ENCODE measurements around the gene TNK2. TPM values are rescaled to one million over a fixed set of nuclear protein-coding genes. Genes with fewer than 3 reads are reported as not detected.
"Not testable (repeated sequence)": the region's sequence is repeated elsewhere in the genome, so short reads cannot be mapped to it uniquely, and the experiment has no call there.

TNK2 gene
- total RNA-seq, 2 experiments from 2014 or later: 150 to 177 TPM

GRCh38 chr3:195911946-195912270 is 3.6 kb upstream of the TNK2 start:
- H3K9me3 Mint-ChIP-seq (ENCODE audit: low read depth): no peaks in the 10 kb centered on the region
- peaks cover 4% of the 10 kb centered on the region for H3K27me3 Mint-ChIP-seq
- no peak overlapping the region for H3K27ac Mint-ChIP-seq
- H3K36me3 Mint-ChIP-seq: peaks cover 2% of the 10 kb centered on the region
- no peak for ATAC-seq
- DNase-seq: no peak
- H3K4me1 Mint-ChIP-seq: peaks cover 17% of the 10 kb centered on the region
- H3K4me3 Mint-ChIP-seq: no peak overlapping the region
- CTCF ChIA-PET: interaction anchor here (1.3 to 7.6 kb wide), 6 partner anchors 9 to 61 kb away, joined by 3 to 129 read pairs (median 38); no protein-coding TSS in a partner anchor

DNA sequence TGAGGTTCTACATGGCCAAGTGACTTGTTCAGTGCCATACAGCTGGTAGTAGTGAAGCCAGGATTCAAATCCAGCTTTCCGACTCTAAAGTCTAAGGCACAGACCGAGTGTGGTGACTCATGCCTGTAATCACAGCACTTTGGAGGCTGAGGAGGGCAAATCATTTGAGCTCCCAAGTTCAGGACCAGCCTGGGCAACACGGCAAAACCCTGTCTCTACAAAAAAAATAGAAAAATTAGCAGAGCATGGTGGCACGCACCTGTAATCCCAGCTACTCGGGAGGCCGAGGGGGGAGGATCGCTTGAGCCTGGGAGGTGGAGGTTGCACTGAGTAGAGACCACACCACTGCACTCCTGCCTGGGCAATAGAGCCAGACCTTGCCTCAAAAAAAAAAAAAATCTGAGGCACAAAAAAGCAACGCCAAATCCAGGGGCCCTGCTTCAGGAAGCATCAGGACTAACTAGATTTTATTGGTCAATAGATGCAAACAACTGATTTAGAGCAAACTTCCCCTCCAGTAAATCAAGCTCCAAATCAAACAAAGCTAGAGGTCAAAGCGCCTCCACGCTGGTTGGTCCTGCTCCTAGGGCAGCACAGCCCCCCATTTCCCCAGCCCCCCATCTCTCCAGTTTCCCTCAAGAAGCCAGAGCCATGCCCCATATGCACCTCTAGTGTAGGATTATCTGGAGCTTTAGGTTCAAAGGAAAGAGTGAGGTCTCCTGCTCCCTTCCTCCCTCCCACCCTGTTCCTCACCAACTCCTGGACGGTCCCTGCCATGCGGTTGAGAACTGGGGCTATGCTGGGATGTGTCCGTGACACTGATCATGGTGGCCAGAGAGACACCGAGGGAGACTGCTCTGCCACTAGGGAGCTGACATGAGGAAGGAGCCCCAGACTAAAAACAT is 2.9 kb upstream of the TNK2 start:
- DNase-seq (no peak), ATAC-seq (no peak)
- CTCF ChIA-PET: interaction anchor here (0.6 to 7.6 kb wide), 8 partner anchors 9 to 210 kb away, joined by 3 to 129 read pairs (median 5); no protein-coding TSS in a partner anchor
- no peak overlapping the region for H3K4me3 Mint-ChIP-seq
- no peaks in the 10 kb centered on the region for H3K9me3 Mint-ChIP-seq (ENCODE audit: low read depth)
- H3K36me3 Mint-ChIP-seq: peaks cover 7% of the 10 kb centered on the region
- peaks cover 3% of the 10 kb centered on the region for H3K27me3 Mint-ChIP-seq
- H3K27ac Mint-ChIP-seq: no peak overlapping the region
- H3K4me1 Mint-ChIP-seq: peaks cover 20% of the 10 kb centered on the region

DNA sequence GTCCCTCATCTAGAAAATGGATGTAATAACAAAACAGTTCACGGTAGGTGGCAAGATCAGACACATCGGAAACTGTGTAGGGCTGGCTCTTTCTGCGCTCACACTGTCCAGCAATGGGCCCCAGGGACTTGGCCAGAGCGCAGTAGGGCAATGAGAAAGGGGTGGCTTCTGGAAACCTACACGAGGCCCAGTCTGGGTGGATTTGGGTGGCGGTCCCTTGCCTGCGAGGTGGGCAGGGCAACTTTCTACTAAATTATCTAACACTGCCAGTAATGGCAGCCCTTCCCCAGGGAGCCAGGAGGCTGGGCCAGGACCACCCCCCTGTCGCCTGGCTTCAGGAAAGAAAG is 2.1 kb upstream of the TNK2 start:
- ATAC-seq (no peak), DNase-seq (no peak)
- H3K9me3 Mint-ChIP-seq (ENCODE audit: low read depth): no peaks in the 10 kb centered on the region
- peaks cover 13% of the 10 kb centered on the region for H3K36me3 Mint-ChIP-seq
- H3K27ac Mint-ChIP-seq: peak overlapping the region; percentile 74
- CTCF ChIA-PET: interaction anchor here (0.6 to 7.6 kb wide), 8 partner anchors 9 to 210 kb away, joined by 3 to 131 read pairs (median 6); no protein-coding TSS in a partner anchor
- peak overlapping the region; percentile 11 for H3K4me3 Mint-ChIP-seq
- peaks cover 28% of the 10 kb centered on the region for H3K4me1 Mint-ChIP-seq
- no peaks in the 10 kb centered on the region for H3K27me3 Mint-ChIP-seq

DNA sequence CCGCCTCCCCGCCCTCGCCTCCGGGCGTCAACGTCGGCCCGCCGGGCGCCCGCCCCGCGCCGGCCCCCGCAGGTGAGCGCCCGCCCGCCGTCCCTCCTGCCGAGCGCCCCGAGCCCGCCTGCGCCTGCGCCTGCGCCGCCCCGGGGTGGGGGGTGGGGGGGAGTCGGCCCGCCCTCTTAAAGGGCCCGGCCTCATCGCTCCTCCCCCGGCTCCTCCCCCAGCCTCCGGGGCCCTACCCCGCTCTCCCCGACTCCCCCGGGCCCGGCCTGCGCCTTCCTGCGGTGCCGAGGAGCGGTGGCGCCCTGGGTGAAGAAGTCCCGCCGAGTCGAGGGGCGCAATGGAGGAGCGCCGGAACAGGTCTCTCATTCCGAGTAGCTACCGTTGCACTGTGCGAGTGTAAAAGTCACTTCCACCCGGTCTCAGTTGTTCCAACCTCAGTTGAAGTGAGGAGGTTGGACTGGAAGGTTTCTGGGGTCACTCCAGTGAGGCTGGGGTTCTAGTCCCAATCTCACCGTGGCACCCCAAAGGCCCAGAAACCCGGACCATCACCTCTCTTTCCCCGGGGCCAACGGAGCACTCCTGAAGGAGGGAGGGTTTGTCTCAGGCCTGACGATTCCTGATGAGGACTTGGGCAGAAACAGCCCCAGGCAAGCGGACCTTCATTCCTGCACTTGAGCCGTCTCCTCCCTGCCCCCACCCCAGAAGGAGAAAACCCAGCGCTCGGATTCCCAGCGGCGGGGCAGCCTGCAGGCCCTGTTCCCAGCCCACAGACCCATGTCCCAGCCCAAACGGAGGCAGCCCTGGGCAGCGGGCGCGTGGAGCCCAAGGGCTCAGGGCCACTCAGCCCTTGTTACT is 1.5 kb upstream of the TNK2 start:
- H3K4me3 Mint-ChIP-seq: peak overlapping the region; percentile 64
- ATAC-seq (peak; percentile 69), DNase-seq (peak; percentile 91)
- peak overlapping the region; percentile 74 for H3K27ac Mint-ChIP-seq
- no peaks in the 10 kb centered on the region for H3K9me3 Mint-ChIP-seq (ENCODE audit: low read depth)
- H3K27me3 Mint-ChIP-seq: no peaks in the 10 kb centered on the region
- peaks cover 31% of the 10 kb centered on the region for H3K4me1 Mint-ChIP-seq
- CTCF ChIA-PET: interaction anchor here (1.0 to 6.0 kb wide), 3 partner anchors 14 to 50 kb away, joined by 3 to 131 read pairs (median 5); no protein-coding TSS in a partner anchor
- H3K36me3 Mint-ChIP-seq: peaks cover 18% of the 10 kb centered on the region

- H3K9me3 Mint-ChIP-seq (ENCODE audit: low read depth): no peaks in the 10 kb centered on the region
- H3K4me3 Mint-ChIP-seq: peak overlapping the region; percentile 96
- peak; percentile 55 for DNase-seq
- ATAC-seq: peak; percentile 37
- CTCF ChIA-PET: interaction anchor here (0.6 to 6.0 kb wide), 6 partner anchors 10 to 59 kb away, joined by 3 to 131 read pairs (median 5); no protein-coding TSS in a partner anchor
- peak overlapping the region; percentile 100 for H3K27ac Mint-ChIP-seq
- H3K27me3 Mint-ChIP-seq: no peaks in the 10 kb centered on the region
- H3K36me3 Mint-ChIP-seq: peaks cover 23% of the 10 kb centered on the region
- H3K4me1 Mint-ChIP-seq: peaks cover 34% of the 10 kb centered on the region
Measured at GRCh38 chr3:195908694-195909581, 587 bp upstream of the TNK2 start.

- Mint-ChIP-seq H3K27me3 (no peaks in the 10 kb centered on the region), H3K9me3 (ENCODE audit: low read depth) (no peaks in the 10 kb centered on the region), H3K36me3 (peaks cover 28% of the 10 kb centered on the region), H3K4me3 (peak overlapping the region; percentile 96), H3K4me1 (peaks cover 48% of the 10 kb centered on the region), H3K27ac (peak overlapping the region; percentile 100)
- CTCF ChIA-PET: interaction anchor here (1.1 to 6.0 kb wide), 5 partner anchors 12 to 58 kb away, joined by 6 to 131 read pairs (median 9); no protein-coding TSS in a partner anchor
- ATAC-seq (peak; percentile 18), DNase-seq (peak; percentile 84)
Measured at GRCh38 chr3:195907684-195907933, 742 bp downstream of the TNK2 start.

DNA sequence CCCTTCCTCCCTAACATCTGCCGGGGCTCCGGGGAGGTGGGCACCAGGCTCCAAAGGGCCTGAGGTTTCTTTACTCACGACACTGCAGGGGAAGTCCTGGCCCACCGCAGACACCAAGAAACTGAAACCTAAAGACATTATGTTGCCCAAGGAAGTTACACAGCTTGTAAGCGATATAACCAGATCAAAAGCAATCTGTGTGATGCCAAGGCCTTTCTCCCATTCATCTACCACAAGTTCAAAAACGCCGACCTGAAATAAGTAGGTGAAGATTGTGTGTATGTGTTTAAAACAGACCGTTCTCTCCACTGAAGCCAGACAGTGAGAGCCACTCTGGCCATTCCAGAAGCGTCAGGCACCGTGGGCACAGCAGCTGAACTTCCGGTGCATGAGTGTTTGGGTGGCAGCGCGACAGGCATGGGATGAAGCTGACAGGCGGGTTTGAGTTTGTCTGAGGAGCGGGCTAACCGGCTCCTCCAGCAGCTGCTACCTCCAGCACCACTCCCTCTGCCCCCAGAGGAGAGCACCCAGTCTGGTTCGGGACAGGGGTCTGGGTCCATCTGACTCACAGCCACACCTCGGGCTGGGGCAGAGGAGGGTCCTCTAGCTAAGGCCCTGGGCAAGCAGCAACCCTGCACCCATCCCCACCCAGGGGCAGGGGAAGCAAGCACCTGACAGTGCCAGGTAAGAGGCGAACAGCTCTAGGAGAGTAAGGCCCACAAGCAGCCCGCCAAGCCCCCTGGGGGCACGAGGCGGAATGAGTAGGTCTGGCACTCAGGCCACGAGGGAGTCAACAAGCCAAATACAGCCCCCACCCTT is 1.3 kb downstream of the TNK2 start:
- peaks cover 28% of the 10 kb centered on the region for H3K36me3 Mint-ChIP-seq
- CTCF ChIA-PET: interaction anchor here (1.0 to 6.0 kb wide), 6 partner anchors 8 to 57 kb away, joined by 4 to 131 read pairs (median 8); no protein-coding TSS in a partner anchor
- H3K27me3 Mint-ChIP-seq: no peaks in the 10 kb centered on the region
- peak; percentile 87 for DNase-seq
- no peaks in the 10 kb centered on the region for H3K9me3 Mint-ChIP-seq (ENCODE audit: low read depth)
- peak overlapping the region; percentile 100 for H3K27ac Mint-ChIP-seq
- H3K4me3 Mint-ChIP-seq: peak overlapping the region; percentile 96
- ATAC-seq: peak; percentile 25
- peaks cover 51% of the 10 kb centered on the region for H3K4me1 Mint-ChIP-seq

GRCh38 chr3:195905970-195906864 is 2.1 kb downstream of the TNK2 start:
- peaks cover 28% of the 10 kb centered on the region for H3K36me3 Mint-ChIP-seq
- peaks cover 60% of the 10 kb centered on the region for H3K4me1 Mint-ChIP-seq
- H3K9me3 Mint-ChIP-seq (ENCODE audit: low read depth): no peaks in the 10 kb centered on the region
- H3K4me3 Mint-ChIP-seq: peak overlapping the region; percentile 96
- ATAC-seq (no peak), DNase-seq (no peak)
- peak overlapping the region; percentile 100 for H3K27ac Mint-ChIP-seq
- H3K27me3 Mint-ChIP-seq: no peaks in the 10 kb centered on the region
- CTCF ChIA-PET: interaction anchor here (1.0 to 6.0 kb wide), 7 partner anchors 9 to 56 kb away, joined by 3 to 131 read pairs (median 8); no protein-coding TSS in a partner anchor

- Mint-ChIP-seq H3K27ac (peak overlapping the region; percentile 68), H3K36me3 (peaks cover 32% of the 10 kb centered on the region), H3K27me3 (no peaks in the 10 kb centered on the region), H3K9me3 (ENCODE audit: low read depth) (no peaks in the 10 kb centered on the region), H3K4me1 (peaks cover 71% of the 10 kb centered on the region), H3K4me3 (no peak overlapping the region)
- DNase-seq (no peak), ATAC-seq (no peak)
- CTCF ChIA-PET: interaction anchor here (3.3 to 6.0 kb wide), 2 partner anchors 9 to 11 kb away, joined by 20 to 131 read pairs; no protein-coding TSS in a partner anchor
Measured at GRCh38 chr3:195904368-195904767, 4.0 kb downstream of the TNK2 start.

- Mint-ChIP-seq H3K36me3 (peaks cover 34% of the 10 kb centered on the region), H3K9me3 (ENCODE audit: low read depth) (no peaks in the 10 kb centered on the region), H3K27ac (peak overlapping the region; percentile 41), H3K4me3 (no peak overlapping the region), H3K4me1 (peaks cover 73% of the 10 kb centered on the region), H3K27me3 (no peaks in the 10 kb centered on the region)
- CTCF ChIA-PET: interaction anchor here (3.3 kb wide), 1 partner anchor 10 kb away, joined by 20 read pairs; no protein-coding TSS in a partner anchor
- no peak for ATAC-seq
- no peak for DNase-seq
Measured at GRCh38 chr3:195903950-195904290, 4.4 kb downstream of the TNK2 start.

GRCh38 chr3:195902634-195903033 is 5.7 kb downstream of the TNK2 start:
- not testable (repeated sequence) for H3K27ac Mint-ChIP-seq; H3K4me3 Mint-ChIP-seq; H3K27me3 Mint-ChIP-seq; ATAC-seq; H3K9me3 Mint-ChIP-seq (ENCODE audit: low read depth); DNase-seq
- Mint-ChIP-seq H3K4me1 (peaks cover 82% of the 10 kb centered on the region), H3K36me3 (peaks cover 34% of the 10 kb centered on the region)
- CTCF ChIA-PET: interaction anchor here (1.0 to 4.5 kb wide), 4 partner anchors 9 to 53 kb away, joined by 3 to 27 read pairs (median 12); no protein-coding TSS in a partner anchor
